Measurements from ENCODE around the gene PUS1. TPM values are rescaled to one million over a fixed set of nuclear protein-coding genes. Genes with fewer than 3 reads are reported as not detected.
"Not testable (repeated sequence)": the region's sequence is repeated elsewhere in the genome, so short reads cannot be mapped to it uniquely, and the experiment has no call there.

The PUS1 gene
- total RNA-seq, 1 donor from 2014 or later, result 9.1 TPM

DNA sequence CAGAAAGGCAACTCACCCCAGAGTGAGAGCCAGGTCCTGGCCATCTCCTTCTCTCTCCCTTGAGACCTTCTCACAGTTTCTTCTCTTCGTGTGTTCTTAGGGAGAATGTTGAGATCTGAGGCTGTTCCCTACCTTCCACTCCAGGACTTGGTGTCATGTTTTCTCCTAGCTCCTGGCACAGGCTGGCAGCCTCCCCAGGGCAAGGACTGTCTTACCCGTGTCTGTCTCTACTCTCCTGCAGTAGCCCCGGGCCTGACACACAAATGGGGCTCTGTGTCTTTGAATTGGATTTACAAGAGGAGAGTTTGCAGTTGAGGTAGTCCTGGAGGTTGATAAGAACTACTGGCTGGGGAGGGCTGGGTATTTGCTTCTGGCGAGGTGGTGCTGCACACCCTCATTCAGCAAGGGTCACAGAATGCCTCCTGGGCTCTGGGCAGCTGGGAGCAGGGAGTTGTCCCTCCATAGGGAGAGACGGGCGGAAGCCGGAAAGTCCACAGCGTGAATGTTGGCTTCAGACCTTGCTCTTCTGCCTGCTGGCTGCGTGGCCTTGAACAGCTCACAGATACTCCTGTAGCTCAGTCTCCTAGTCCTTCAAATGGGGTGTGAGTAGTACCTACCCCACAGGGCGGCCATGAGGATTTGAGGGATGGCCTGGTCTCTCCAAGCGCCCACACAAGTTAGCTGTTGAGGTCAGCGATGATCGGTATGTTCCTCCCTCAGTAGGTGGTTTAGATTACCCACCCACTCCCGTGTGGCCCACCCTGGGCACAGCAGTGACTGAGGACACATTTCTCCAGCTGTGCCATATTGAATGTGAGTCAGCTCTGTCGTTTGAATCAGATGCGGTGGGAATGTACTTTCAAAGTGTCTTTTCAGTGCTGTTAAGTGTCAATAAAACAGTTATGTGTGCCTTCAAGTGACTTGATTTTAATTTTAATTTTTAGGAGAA, 30.8 kb downstream of the PUS1 start:
- no peak for DNase-seq (ENCODE audit: low spot score)

DNA sequence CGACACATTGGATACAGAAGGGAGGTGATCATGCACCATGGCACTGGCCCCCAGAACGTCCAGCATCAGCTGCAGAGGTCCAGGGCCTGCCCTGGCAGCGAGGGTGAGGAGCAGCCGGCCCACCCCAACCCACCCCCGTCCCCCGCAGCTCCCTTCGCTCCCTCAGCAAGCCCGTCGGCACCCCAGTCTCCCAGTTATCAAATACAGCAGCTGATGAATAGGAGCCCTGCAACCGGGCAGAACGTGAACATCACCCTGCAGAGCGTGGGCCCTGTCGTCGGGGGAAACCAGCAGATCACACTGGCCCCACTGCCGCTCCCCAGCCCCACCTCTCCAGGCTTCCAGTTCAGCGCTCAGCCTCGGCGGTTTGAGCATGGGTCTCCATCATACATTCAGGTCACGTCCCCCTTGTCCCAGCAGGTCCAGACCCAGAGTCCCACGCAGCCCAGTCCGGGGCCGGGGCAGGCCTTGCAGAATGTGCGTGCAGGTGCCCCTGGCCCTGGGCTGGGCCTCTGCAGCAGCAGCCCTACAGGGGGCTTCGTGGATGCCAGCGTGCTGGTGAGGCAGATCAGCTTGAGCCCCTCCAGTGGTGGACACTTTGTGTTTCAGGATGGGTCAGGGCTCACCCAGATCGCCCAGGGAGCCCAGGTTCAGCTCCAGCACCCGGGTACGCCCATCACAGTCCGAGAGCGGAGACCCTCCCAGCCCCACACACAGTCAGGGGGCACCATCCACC, 31.7 kb downstream of the PUS1 start:
- DNase-seq (ENCODE audit: low spot score), result not testable (repeated sequence)

DNA sequence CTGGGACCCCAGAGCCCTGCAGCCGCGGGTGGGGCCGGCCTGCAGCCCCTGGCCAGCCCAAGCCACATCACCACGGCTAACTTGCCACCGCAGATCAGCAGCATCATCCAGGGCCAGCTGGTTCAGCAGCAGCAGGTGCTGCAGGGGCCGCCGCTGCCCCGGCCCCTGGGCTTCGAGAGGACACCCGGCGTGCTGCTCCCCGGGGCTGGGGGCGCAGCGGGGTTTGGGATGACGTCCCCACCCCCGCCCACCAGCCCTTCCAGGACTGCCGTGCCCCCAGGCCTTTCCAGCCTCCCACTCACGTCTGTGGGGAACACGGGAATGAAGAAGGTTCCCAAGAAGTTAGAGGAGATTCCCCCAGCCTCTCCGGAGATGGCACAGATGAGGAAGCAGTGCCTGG, 32.3 kb downstream of the PUS1 start:
- not testable (repeated sequence) for DNase-seq (ENCODE audit: low spot score)

DNA sequence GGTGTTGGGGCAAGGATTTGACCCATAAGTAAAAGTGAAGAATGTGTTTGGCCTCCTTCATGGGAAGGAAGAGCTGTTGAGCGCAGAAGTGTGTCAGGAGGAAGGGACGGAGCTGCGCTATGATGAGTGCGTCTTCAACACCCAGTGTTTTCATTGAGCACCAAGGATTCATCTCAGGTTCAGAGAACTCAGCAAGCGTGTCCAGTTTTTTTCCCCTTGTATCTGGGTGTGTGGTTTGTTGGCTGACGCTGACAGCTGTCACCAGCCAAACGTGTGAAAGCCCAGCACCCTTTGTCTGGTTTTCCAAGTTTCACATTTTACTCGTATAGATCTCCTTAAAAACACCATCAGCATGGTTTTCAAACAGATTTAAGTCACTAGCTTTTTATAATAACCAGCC, 33.0 kb downstream of the PUS1 start:
- no peak for DNase-seq (ENCODE audit: low spot score)

DNA sequence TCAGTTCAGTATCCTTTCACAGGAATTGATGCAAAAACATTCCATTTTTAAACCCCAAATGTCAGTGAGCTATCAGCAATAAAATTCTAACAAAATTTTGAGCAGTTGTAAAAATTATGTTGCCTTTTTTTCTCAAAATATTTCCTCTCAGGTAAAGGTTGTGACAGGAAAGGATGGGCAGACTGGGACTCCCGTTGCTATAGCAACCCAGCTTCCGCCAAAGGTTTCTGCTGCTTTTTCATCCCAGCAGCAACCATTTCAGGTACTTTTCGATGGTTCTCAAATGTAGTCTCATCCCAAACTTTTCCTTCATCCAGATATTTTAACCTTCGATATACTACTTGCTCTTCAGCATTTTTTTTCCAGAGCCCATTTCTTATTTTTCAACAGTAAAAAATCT, 34.3 kb downstream of the PUS1 start:
- DNase-seq (ENCODE audit: low spot score), result no peak

DNA sequence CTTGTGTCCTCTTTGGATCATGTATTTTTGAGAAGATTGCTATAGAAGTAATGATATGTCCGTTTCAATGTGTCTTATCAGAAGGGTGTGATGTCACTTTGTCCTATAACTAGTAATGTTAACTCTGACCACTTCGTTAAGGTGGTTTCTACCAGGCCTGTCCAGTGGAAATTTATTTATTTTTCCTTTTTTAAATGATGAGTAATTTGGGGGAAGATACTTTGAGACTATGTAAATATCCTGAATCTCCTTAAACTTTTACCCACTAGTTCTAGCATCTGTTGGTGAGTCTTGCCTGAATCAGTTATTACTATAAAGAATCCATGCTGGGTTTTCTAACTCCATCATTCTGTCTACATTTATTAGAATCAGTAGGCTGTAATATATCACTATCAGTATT, 36.0 kb downstream of the PUS1 start:
- no peak for DNase-seq (ENCODE audit: low spot score)

DNA sequence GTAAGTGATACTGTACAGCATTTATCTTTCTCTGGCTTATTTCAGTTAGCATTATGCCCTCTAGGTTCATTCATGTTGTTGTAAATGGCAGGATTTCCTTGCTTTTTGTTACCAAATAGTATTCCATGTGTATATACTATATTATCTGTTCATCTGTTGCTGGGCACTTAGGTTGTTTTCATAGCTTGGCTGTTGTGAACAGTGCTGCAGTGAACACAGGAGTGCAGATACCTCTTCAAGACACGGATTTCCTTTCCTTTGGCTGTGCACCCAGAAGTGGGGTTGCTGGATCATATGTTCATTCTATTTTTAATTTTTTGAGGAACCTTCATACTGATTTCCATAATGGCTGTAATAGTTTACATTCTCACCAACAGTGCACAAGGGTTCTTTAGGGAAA, 42.1 kb downstream of the PUS1 start:
- no peak for DNase-seq (ENCODE audit: low spot score)

DNA sequence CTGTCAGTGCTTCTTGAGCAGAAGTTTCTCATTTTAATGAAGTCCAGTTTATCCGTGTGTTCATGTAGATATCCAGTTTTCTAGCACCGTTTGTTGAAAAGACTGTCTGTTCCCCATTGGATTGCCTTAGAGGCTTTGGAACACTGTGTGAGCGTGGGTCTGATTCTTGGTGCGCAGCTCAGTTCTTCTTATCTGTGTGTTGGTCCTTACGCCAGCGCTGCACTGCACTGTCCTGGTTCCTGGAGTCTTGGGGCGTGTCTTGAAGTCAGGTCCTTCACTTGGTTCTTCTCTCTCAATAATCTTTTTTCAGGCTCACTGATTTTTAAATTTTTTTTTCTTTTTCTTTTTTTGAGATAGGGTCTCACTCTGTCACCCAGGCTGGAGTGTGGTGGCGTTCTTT, 46.2 kb downstream of the PUS1 start:
- DNase-seq (ENCODE audit: low spot score), result no peak

DNA sequence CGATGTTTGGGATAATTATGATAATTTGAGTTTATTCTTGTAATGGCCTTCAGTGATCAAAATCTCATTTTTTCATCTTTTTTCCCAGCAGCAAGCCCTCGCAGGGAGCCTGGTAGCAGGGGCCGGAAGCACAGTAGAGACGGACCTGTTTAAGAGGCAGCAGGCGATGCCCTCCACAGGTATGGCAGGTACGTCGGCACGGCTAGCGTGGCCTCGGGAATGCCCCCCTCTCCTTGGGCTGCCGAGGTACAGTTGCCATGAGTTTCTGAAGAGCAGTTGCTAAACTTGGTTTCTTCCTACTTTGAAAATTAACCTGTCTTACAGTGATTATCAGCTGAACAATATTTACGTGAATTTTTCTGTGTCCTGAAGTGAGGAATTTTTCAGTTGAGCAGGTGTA, 50.5 kb downstream of the PUS1 start:
- DNase-seq (ENCODE audit: low spot score), result no peak

DNA sequence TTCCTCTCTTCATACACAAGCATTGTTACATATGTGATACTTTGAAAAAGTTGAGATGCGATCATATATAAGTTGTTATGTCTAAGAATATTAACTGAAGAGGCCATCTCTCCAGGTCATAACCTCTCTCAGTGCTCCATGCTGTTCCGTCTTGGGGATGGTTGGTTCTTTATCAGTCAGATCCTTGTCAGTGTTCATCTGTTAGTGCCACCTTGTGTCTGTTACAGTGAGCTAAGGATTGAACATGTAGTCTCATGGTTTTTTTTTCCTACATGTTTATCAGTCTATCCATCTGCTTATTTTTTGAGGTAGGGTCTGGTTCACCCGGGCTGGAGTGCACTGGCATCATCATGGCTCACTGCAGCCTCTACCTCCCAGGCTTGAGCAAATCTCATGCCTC, 51.2 kb downstream of the PUS1 start:
- no peak for DNase-seq (ENCODE audit: low spot score)

DNA sequence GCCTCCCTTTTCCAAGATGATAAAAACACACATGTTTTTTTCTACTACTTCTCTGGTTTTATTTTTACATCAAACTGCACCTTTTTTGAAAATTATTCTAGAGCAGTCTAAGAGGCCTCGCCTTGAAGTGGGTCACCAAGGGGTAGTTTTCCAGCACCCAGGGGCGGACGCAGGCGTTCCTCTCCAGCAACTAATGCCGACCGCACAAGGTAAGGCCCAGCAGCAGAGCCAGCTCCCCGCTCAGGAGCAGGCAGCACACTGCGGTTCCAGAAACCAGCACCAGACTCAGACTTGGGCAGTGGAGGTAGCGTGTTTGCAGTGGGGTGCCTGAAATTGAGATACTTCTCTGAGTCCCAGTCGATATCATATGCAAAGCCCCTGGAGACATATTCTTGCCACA, 52.3 kb downstream of the PUS1 start:
- DNase-seq (ENCODE audit: low spot score), result no peak

DNA sequence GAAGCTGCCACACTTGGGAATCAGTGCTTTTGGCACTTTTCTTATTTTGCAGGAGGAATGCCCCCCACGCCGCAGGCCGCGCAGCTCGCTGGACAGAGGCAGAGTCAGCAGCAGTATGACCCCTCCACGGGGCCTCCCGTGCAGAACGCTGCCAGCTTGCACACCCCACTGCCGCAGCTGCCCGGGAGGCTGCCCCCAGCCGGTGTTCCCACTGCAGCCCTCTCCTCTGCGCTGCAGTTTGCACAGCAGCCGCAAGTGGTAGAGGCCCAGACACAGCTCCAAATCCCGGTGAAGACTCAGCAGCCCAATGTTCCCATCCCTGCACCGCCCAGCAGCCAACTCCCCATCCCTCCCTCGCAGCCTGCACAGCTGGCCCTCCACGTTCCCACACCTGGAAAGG, 53.0 kb downstream of the PUS1 start:
- DNase-seq (ENCODE audit: low spot score), result no peak

DNA sequence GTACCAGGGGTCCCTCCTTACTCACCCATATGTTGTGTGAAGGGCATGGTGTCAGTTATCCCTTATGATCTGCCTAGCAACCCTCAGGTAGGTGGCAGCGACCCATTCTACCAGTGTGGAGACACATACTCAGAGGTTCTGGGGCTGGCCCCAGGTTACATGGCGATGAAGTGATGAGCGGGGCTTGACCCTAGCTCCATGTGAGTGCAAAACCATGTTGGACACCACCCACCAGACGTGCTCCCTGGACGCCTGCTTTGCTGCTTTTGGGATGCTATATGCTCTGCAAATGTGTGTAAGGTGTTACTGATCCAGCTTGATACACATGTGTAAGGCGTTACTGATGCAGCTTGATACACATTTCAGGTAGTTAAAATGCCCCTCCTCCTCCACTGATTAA, 54.0 kb downstream of the PUS1 start:
- no peak for DNase-seq (ENCODE audit: low spot score)

DNA sequence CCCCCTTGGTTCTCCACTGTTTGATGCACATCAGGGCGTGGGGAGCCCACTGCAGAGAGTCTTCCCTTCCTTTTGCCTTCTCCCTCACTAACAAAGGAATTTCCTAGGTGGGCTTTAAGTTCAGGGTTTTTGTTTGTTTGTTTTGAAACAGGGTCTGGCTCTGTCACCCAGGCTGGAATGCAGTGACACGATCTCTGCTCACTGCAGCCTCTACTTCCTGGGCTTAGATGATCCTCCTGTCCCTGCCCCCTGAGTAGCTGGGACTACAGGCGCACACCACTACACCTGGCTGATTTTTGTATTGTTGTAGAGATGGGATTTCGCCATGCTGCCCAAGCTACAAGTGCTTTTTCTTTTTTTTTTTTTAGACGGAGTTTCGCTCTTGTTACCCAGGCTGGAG, 54.5 kb downstream of the PUS1 start:
- no peak for DNase-seq (ENCODE audit: low spot score)

DNA sequence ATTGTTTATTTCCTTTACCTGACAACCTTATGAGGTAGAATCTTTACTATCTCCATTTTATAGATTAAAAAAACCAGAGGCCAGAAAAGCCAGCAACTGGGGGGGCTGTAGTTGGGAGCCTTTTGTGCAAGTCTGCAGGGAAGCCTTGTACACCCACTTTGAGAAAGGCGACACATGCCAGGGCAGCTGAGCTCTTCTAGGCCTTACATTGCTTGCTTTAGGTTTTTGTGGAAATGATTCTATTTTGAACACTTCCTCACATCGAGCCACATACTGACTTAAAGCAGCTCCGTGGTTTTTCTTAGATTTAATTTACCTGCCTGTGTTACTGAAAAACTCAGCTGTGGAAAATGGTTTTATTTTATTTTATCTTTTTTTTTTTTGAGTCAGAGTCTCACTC, 55.3 kb downstream of the PUS1 start:
- DNase-seq (ENCODE audit: low spot score), result no peak

DNA sequence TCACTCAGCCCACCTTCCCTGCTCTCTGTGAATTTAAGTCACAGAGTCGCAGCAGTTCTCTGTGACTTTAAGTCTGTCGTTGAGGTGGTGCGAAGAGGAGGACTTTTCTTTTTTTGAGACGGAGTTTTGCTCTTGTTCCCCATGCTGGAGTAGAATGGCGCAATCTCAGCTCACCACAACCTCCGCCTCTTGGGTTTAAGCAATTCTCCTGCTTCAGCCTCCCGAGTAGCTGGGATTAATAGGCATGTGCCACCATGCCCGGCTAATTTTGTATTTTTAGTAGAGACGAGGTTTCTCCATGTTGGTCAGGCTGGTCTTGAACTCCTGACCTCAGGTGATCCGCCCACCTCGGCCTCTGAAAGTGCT, 56.4 kb downstream of the PUS1 start:
- DNase-seq (ENCODE audit: low spot score), result not testable (repeated sequence)

DNA sequence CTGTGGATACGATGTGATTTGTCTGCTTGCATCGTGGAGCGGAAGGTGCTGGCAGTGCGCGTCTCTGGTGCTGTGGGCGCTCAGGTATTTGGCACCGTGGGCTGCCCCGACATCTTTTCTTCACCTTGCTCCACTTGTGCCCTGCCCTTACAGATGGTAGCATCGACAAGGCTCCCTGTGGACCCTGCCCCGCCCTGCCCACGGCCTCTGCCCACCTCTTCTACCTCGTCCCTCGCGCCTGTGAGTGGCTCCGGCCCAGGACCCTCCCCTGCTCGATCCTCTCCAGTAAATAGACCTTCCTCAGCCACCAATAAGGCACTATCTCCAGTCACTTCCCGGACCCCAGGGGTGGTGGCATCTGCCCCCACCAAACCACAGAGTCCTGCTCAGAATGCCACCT, 57.3 kb downstream of the PUS1 start:
- DNase-seq (ENCODE audit: low spot score), result no peak

DNA sequence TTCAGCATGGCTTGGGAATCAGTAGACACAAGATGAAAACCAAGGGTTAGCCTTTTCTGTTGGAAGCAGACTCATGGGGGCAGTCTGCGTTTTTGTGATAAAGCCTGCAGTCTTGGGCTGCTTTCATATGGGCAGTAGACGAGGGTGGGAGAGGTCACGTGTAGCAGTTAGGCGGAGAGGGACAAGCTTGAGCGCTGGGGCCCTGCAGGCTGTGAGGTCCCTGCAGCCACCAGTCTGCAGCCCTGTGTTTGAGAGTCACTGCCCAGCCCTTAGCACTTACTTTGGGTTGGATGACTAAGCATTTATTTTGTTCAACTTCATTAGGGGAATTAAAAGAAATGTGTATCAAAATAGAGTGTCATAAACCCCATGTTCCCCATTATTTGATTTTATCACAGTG, 57.8 kb downstream of the PUS1 start:
- no peak for DNase-seq (ENCODE audit: low spot score)

DNA sequence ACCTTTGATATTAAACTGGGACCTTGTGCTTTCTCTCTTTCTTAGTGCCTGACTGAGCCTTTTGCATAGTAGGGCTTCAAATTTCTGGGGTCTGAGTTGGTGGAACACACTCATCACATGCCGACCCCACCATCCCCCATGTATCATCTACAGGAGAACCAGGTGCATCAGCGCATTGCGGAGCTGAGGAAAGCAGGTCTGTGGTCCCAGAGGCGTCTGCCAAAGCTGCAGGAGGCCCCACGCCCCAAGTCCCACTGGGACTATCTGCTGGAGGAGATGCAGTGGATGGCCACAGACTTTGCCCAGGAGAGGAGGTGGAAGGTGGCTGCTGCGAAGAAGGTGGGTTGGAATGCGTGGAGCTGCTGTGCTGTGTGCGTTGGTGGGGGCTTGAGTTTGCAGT, 58.5 kb downstream of the PUS1 start:
- no peak for DNase-seq (ENCODE audit: low spot score)

DNA sequence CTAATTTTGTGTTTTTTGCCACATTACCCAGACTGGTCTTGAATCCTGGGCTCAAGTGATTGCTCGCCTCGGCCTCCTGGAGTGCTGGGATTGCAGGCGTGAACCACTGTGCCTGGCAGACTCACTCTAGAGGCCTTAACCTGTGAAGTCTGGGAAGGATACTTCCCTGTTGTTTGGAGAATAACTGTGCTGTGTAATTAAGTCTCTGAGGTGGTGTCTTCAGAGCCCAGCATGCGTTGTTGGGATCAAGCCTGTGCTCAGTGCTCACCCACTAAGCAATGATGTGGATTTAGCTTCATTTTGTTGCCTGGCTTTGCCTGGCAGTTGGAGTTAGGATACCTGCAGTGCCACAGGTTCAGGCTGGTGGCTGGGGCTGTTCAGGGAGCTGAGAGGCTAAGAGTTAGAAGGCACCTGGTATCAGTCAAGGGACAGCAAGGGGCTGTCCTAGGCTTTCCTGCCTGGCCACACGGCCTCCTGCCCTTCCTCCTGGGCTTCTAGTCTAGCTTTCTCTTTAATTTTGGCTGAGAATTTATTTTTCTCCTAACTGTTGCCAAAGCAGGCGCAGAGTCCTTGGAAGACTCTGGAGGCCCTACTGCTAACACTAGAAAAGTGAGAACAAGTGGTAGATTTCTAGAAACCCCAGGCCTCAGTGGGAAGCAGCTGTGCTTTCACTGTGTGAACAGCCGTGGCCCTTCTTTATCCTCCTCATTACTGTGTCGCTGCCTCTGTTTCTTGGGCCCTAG, 59.1 kb downstream of the PUS1 start:
- no peak for DNase-seq (ENCODE audit: low spot score)

DNA sequence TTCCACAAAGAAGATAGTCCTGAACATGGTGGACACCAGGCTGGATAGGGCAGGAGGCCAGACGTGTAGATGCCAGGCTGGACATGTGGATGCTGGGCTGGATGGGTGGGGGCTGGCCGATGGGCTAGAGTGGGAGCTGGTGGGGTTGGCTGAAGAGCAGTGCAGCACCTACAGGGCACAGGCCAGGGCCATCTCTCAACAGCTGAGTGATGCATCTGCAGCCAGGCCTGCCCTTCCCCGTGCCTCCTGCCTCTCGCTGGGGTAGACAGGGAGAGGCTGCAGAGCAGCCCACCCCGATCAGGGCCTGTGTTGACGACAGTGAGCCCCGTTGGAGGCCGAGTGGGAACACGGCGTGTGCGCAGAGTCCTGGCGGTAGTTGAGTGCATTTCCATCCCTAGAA, 59.9 kb downstream of the PUS1 start:
- no peak for DNase-seq (ENCODE audit: low spot score)

All from umbilical cord (tissue), 2 donors.